K562 (cell line): ENCODE measurements around the gene CLCC1. TPM values are rescaled to one million over a fixed set of nuclear protein-coding genes. Genes with fewer than 3 reads are reported as not detected.
A peak's percentile ranks its signal among the peaks of the same experiment; 100 is the strongest.

Experiments
- FOXJ2 ChIP-seq: fragments of 200-800 bp; sonication (Bioruptor generic); IDR thresholded peaks from 2 replicates; pipeline ENCODE4 v1.6.1; 2016; ENCODE audit warnings: missing genetic modification characterization, missing compliant biosample characterization
- IFI16 ChIP-seq: fragments of 250-450 bp; sonication (Bioruptor Pico); IDR thresholded peaks from 2 replicates; pipeline ENCODE4 v2.1.2; 2022; ENCODE audit warnings: mild to moderate bottlenecking, inconsistent platforms
- KLF1 ChIP-seq: fragments of 450-650 bp; IDR thresholded peaks from 2 replicates; pipeline ENCODE4 v1.6.1; 2016; ENCODE audit warnings: missing genetic modification characterization, missing compliant biosample characterization
- MEIS2 ChIP-seq: fragments of 450-650 bp; IDR thresholded peaks from 2 replicates; pipeline ENCODE4 v1.6.1; 2014; ENCODE audit warnings: mild to moderate bottlenecking; ENCODE audit not compliant: partially characterized antibody
- NONO ChIP-seq, 2 experiments: fragments of 200-400 bp in 1 of 2; fragments of 450-650 bp in 1 of 2; formaldehyde crosslinking in 1 of 2; IDR thresholded peaks; 2 replicates each; pipeline ENCODE4 v1.6.1; 2017; ENCODE audit warnings: low read depth in 2 of 2, mild to moderate bottlenecking in 2 of 2, moderate library complexity in 2 of 2, low read length in 1 of 2
- PHB2 ChIP-seq: fragments of 450-650 bp; IDR thresholded peaks from 2 replicates; pipeline ENCODE4 v1.6.1; 2017; ENCODE audit warnings: low read depth
- RBM15 ChIP-seq: fragments of 200-400 bp; formaldehyde crosslinking; IDR thresholded peaks from 2 replicates; pipeline ENCODE4 v1.6.1; 2018; ENCODE audit warnings: mild to moderate bottlenecking, low read length, moderate library complexity; ENCODE audit not compliant: insufficient read depth
- RFX7 ChIP-seq: fragments of 250-450 bp; sonication (Bioruptor Pico); IDR thresholded peaks from 2 replicates; pipeline ENCODE4 v1.5.1; 2021; ENCODE audit warnings: mild to moderate bottlenecking
- SMAD4 ChIP-seq: fragments of 250-450 bp; sonication (Bioruptor Pico); conservative IDR thresholded peaks from 2 replicates; pipeline ENCODE4 v1.8.0; 2021; ENCODE audit warnings: inconsistent platforms, mild to moderate bottlenecking, moderate library complexity
- SMARCA4 ChIP-seq: fragments of 450-650 bp; IDR thresholded peaks from 2 replicates; pipeline ENCODE4 v1.6.1; 2016
- TEAD4 ChIP-seq, 2 experiments: sonication (generic) in 1 of 2; formaldehyde crosslinking in 1 of 2; IDR thresholded peaks; 2 replicates each; pipeline versions ENCODE4 v1.6.1 to v1.8.0; 2012 to 2022; ENCODE audit warnings: borderline replicate concordance in 1 of 2, inconsistent platforms in 1 of 2, low read length in 1 of 2, mild to moderate bottlenecking in 1 of 2, missing genetic modification reagents in 1 of 2
- U2AF2 ChIP-seq: fragments of 200-400 bp; formaldehyde crosslinking; optimal IDR thresholded peaks from 2 replicates; pipeline ENCODE3; 2017; ENCODE audit warnings: low read depth, mild to moderate bottlenecking, low read length
- ZBTB17 ChIP-seq: fragments of 450-650 bp; formaldehyde crosslinking; IDR thresholded peaks from 2 replicates; pipeline ENCODE4 v1.4.0; 2020; ENCODE audit warnings: mild to moderate bottlenecking
- ZNF134 ChIP-seq: fragments of 250-450 bp; sonication (Bioruptor Pico); conservative IDR thresholded peaks from 2 replicates; pipeline ENCODE4 v1.4.0; 2020
- polyA plus RNA-seq, 8 experiments: library from polyadenylated mRNA; depleted of rRNA in 4 of 8; stranded (reverse) in 5 of 8; unstranded in 3 of 8; fragments of >200 nt; fragmentation: Nextera tagmentation in 2 of 8; fragmentation: Illumina TruSeq in 1 of 8; extraction: Ambion mirVana in 2 of 8; extraction: Trizol in 1 of 8; gene quantifications; 2 replicates each; pipeline versions ENCODE4 v1.2.1 to v1.2.3, GENCODE V29; 2011 to 2014; ENCODE audit warnings: inconsistent platforms in 1 of 8, missing spikeins in 1 of 8
- total RNA-seq, 7 experiments: library from RNA; depleted of rRNA in 6 of 7; stranded (reverse); fragments of >200 nt in 6 of 7; fragmentation: Illumina TruSeq in 2 of 7; extraction: Trizol in 2 of 7; gene quantifications; 2 replicates each; pipeline versions ENCODE4 v1.2.1 to v1.2.3, GENCODE V29; 2011 to 2021; ENCODE audit warnings: low replicate concordance in 1 of 7
- TF ChIP-seq, protein P1 (sequence below): sonication (generic); formaldehyde crosslinking; IDR thresholded peaks from 2 replicates; pipeline ENCODE4 v1.8.1; 2022; ENCODE audit warnings: missing genetic modification reagents
- TF ChIP-seq, protein P2 (sequence below): fragments of 200-800 bp; sonication (Bioruptor generic); IDR thresholded peaks from 2 replicates; pipeline ENCODE4 v1.6.1; 2017; ENCODE audit warnings: missing genetic modification characterization, missing compliant biosample characterization
- TF ChIP-seq, protein P3 (sequence below): fragments of 450-650 bp; IDR thresholded peaks from 2 replicates; pipeline ENCODE4 v1.7.1; 2018; ENCODE audit warnings: mild to moderate bottlenecking, low read depth; ENCODE audit not compliant: partially characterized antibody
- TF ChIP-seq, protein P4 (sequence below): fragments of 450-650 bp; IDR thresholded peaks from one replicate; pipeline ENCODE4 v1.6.1; 2018; ENCODE audit warnings: mild to moderate bottlenecking, moderate library complexity; ENCODE audit not compliant: partially characterized antibody
- TF ChIP-seq, protein P5 (sequence below): fragments of 250-450 bp; sonication (Bioruptor Pico); IDR thresholded peaks from 2 replicates; pipeline ENCODE4 v1.6.1; 2021; ENCODE audit warnings: mild to moderate bottlenecking

CLCC1 gene
- total and polyA plus RNA-seq, 9 of the 15 experiments (the other 6 are each of a cell fraction or from before 2014, with no cell fraction given) = 28.8 to 63.4 (median 40.4) TPM

DNA sequence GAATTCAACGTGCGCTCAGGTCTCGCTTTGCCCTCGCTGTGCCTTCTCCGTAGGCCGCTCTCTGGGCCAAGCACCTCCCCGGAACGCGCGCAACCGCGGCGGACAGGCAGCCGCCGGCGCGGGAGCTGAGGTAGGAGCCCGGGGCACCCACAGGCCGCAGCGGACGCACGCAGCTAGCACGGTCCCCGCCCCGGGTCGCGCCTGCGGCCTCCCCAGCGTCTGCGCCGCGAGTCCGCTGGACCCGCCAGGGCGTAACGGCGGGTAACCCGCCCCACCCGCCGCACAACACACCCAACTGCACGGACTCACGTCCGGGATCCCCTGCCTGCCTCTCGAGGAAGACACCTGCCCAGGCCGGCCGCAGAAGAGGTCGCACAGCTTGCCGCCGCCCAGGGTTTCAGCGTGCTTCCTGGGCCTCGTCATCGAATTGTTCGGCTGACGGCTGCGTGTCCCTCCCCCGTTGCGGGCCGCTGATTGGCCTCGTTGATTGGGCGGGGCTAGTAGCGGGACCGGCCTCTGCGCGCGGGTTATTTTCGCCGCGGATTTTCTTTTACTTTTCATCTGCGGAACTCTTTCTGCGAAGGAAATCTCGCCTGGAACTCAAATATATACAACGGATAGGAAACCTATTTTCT lies at the start of gene CLCC1 (continued):
- TF ChIP-seq, protein P1, sequence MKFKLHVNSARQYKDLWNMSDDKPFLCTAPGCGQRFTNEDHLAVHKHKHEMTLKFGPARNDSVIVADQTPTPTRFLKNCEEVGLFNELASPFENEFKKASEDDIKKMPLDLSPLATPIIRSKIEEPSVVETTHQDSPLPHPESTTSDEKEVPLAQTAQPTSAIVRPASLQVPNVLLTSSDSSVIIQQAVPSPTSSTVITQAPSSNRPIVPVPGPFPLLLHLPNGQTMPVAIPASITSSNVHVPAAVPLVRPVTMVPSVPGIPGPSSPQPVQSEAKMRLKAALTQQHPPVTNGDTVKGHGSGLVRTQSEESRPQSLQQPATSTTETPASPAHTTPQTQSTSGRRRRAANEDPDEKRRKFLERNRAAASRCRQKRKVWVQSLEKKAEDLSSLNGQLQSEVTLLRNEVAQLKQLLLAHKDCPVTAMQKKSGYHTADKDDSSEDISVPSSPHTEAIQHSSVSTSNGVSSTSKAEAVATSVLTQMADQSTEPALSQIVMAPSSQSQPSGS (CRISPR knock-in tag) = peak; percentile 81; the same call in 1 of the 2 replicates
- TF ChIP-seq, protein P2, sequence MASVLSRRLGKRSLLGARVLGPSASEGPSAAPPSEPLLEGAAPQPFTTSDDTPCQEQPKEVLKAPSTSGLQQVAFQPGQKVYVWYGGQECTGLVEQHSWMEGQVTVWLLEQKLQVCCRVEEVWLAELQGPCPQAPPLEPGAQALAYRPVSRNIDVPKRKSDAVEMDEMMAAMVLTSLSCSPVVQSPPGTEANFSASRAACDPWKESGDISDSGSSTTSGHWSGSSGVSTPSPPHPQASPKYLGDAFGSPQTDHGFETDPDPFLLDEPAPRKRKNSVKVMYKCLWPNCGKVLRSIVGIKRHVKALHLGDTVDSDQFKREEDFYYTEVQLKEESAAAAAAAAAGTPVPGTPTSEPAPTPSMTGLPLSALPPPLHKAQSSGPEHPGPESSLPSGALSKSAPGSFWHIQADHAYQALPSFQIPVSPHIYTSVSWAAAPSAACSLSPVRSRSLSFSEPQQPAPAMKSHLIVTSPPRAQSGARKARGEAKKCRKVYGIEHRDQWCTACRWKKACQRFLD (CRISPR knock-in tag) = peak; percentile 62; the same call in 1 of the 2 replicates
- TF ChIP-seq PHB2 (no peak), U2AF2 (no peak), SMARCA4 (no peak), RBM15 (no peak), IFI16 (CRISPR knock-in tag) (no peak), RFX7 (CRISPR knock-in tag) (no peak), MEIS2 (peak; percentile 40), KLF1 (tag) (peak; percentile 87), FOXJ2 (tag) (peak; percentile 56; the same call in 1 of the 2 replicates), ZNF134 (no peak), ZBTB17 (CRISPR knock-in tag) (peak; percentile 96), SMAD4 (CRISPR knock-in tag) (peak; percentile 77), TEAD4 (IDR thresholded peaks at IDR 0.05; ENCODE audit: low read length) (peak; percentile 49; the same call in 1 of the 2 replicates), TEAD4 (CRISPR knock-in tag; IDR thresholded peaks at IDR 0.05; ENCODE audit: borderline replicate concordance) (no peak), NONO (IDR thresholded peaks at IDR 0.05; ENCODE audit: low read depth in 2 of 2, low read length in 1 of 2) (peak in 1 of 2 experiments; percentile 90; a peak in 3 of 4 replicates)
- TF ChIP-seq, protein P3, sequence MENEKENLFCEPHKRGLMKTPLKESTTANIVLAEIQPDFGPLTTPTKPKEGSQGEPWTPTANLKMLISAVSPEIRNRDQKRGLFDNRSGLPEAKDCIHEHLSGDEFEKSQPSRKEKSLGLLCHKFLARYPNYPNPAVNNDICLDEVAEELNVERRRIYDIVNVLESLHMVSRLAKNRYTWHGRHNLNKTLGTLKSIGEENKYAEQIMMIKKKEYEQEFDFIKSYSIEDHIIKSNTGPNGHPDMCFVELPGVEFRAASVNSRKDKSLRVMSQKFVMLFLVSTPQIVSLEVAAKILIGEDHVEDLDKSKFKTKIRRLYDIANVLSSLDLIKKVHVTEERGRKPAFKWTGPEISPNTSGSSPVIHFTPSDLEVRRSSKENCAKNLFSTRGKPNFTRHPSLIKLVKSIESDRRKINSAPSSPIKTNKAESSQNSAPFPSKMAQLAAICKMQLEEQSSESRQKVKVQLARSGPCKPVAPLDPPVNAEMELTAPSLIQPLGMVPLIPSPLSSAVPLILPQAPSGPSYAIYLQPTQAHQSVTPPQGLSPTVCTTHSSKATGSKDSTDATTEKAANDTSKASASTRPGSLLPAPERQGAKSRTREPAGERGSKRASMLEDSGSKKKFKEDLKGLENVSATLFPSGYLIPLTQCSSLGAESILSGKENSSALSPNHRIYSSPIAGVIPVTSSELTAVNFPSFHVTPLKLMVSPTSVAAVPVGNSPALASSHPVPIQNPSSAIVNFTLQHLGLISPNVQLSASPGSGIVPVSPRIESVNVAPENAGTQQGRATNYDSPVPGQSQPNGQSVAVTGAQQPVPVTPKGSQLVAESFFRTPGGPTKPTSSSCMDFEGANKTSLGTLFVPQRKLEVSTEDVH = peak; percentile 83
- TF ChIP-seq, protein P4, sequence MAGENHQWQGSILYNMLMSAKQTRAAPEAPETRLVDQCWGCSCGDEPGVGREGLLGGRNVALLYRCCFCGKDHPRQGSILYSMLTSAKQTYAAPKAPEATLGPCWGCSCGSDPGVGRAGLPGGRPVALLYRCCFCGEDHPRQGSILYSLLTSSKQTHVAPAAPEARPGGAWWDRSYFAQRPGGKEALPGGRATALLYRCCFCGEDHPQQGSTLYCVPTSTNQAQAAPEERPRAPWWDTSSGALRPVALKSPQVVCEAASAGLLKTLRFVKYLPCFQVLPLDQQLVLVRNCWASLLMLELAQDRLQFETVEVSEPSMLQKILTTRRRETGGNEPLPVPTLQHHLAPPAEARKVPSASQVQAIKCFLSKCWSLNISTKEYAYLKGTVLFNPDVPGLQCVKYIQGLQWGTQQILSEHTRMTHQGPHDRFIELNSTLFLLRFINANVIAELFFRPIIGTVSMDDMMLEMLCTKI = no peak
- TF ChIP-seq, protein P5, sequence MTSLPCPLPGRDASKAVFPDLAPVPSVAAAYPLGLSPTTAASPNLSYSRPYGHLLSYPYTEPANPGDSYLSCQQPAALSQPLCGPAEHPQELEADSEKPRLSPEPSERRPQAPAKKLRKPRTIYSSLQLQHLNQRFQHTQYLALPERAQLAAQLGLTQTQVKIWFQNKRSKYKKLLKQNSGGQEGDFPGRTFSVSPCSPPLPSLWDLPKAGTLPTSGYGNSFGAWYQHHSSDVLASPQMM (CRISPR knock-in tag) = no peak
